ENCODE measurements around the gene SPRR2B.
"Not testable (repeated sequence)": the region's sequence is repeated elsewhere in the genome, so short reads cannot be mapped to it uniquely, and the experiment has no call there.

GRCh38 chr1:153021829-153022228 is 49.6 kb downstream of the SPRR2B start:
- TF ChIP-seq CTCF (IDR thresholded peaks at IDR 0.05; ENCODE audit: poor library complexity); EZH2 (IDR thresholded peaks at IDR 0.05; ENCODE audit: borderline replicate concordance): not testable (repeated sequence)

All from hepatocyte (in vitro differentiated cells).